K562 (cell line): ENCODE results near the gene GBX1. TPM values are rescaled to one million over a fixed set of nuclear protein-coding genes. Genes with fewer than 3 reads are reported as not detected.
A peak's percentile ranks its signal among the peaks of the same experiment; 100 is the strongest.

Experiments
- ATAC-seq: fragments of 200-7000 bp; cut with Tn5 transposase; 3 replicates; pipeline ENCODE4 v1.9.1; 2020; ENCODE audit warnings: moderate library complexity
- BruUV-seq: library from RNA; stranded (reverse); fragments of 400-500 nt; replicated peaks from 2 replicates; lab custom pipeline; 2021; lab: Mats Ljungman, UMichigan
- CTCF ChIA-PET: fragments of 300-600 bp; formaldehyde crosslinking; extraction: SDS; loops from one replicate; lab custom pipeline; 2021; ENCODE audit warnings: low intra/inter-chr PET ratio; lab: Yijun Ruan, JAX
- POLR2A ChIA-PET: fragments of 300-600, 350-650 bp; sonication (Branson Sonifier 250); formaldehyde crosslinking; extraction: SDS; loops from one replicate; lab custom pipeline; 2021; ENCODE audit warnings: antibody characterized with exemption, inconsistent platforms; lab: Yijun Ruan, JAX
- DNase-seq, 4 experiments: peaks; one replicate each; pipeline versions ENCODE4 v3.0.0 to v3.0.0-alpha.2; 2011 to 2018; ENCODE audit warnings: low spot score in 3 of 4, mixed read lengths in 3 of 4; ENCODE audit errors: extremely low read depth in 1 of 4
- FAIRE-seq: peaks from 2 replicates; lab custom pipeline; 2011; peaks lifted over from hg19 to GRCh38; lab: Jason Lieb, UNC
- H2AFZ ChIP-seq: 2 replicates; pipeline ENCODE4 v1.6.0; 2011; ENCODE audit warnings: low read depth, low read length, control low read depth, inconsistent platforms
- H3K27ac ChIP-seq: fragments of 200-600 bp; 3 replicates; pipeline ENCODE4 v1.8.0; 2011; ENCODE audit warnings: low read depth, mild to moderate bottlenecking, control low read depth, inconsistent platforms, low read length, moderate library complexity, mixed read lengths; ENCODE audit errors: extremely low read depth
- H3K27me3 ChIP-seq, 2 experiments: fragments of 300-600 bp in 1 of 2; 2 replicates in 1 of 2; 3 replicates in 1 of 2; pipeline versions ENCODE4 v1.6.0 to v1.8.0; 2011; ENCODE audit warnings: inconsistent platforms in 2 of 2, low read length in 2 of 2, mild to moderate bottlenecking in 1 of 2, mixed read lengths in 1 of 2, moderate library complexity in 1 of 2; ENCODE audit not compliant: control insufficient read depth in 2 of 2, insufficient read depth in 2 of 2
- H3K36me3 ChIP-seq: fragments of 300-600 bp; 3 replicates; pipeline ENCODE4 v1.8.0; 2011; ENCODE audit warnings: mild to moderate bottlenecking, low read length, inconsistent platforms; ENCODE audit not compliant: control insufficient read depth, insufficient read depth
- H3K4me1 ChIP-seq, 2 experiments: fragments of 200-600 bp in 1 of 2; replicated peaks in 1 of 2; 2 replicates in 1 of 2; 3 replicates in 1 of 2; pipeline versions ENCODE4 v1.5.1 to v1.8.0; 2011; ENCODE audit warnings: inconsistent platforms in 2 of 2, low read length in 2 of 2, mild to moderate bottlenecking in 1 of 2, mixed read lengths in 1 of 2, moderate library complexity in 1 of 2; ENCODE audit not compliant: control insufficient read depth in 2 of 2, insufficient read depth in 2 of 2
- H3K4me2 ChIP-seq: 2 replicates; pipeline ENCODE4 v1.6.1; 2011; ENCODE audit warnings: low read length, control low read depth, inconsistent platforms, mixed read lengths; ENCODE audit not compliant: insufficient read depth
- H3K4me3 ChIP-seq: fragments of 200-600 bp; sonication (generic), shearing (Covaris generic); 2 replicates; pipeline ENCODE4 v1.5.1; 2016; ENCODE audit warnings: control low read depth, inconsistent platforms
- H3K79me2 ChIP-seq: fragments of 200-600 bp; 3 replicates; pipeline ENCODE4 v1.8.0; 2011; ENCODE audit warnings: low read length, inconsistent platforms; ENCODE audit not compliant: control insufficient read depth, insufficient read depth
- H3K9ac ChIP-seq, 2 experiments: 2 replicates each; pipeline versions ENCODE4 v1.6.0 to v1.6.1; 2011; ENCODE audit warnings: low read depth in 2 of 2, low read length in 2 of 2, control low read depth in 1 of 2, inconsistent platforms in 1 of 2, mild to moderate bottlenecking in 1 of 2, mixed read lengths in 1 of 2; ENCODE audit not compliant: insufficient read depth in 1 of 2
- H3K9me1 ChIP-seq: one replicate; pipeline ENCODE4 v1.6.0; 2011; ENCODE audit warnings: inconsistent platforms, mild to moderate bottlenecking, low read length, moderate library complexity; ENCODE audit not compliant: control insufficient read depth, insufficient read depth
- H3K9me3 ChIP-seq: replicated peaks from 2 replicates; pipeline ENCODE4 v1.5.1; 2011; ENCODE audit warnings: low read depth, low read length, inconsistent platforms; ENCODE audit not compliant: control insufficient read depth, insufficient read depth
- H4K20me1 ChIP-seq: replicated peaks from 2 replicates; pipeline ENCODE4 v1.6.1; 2011; ENCODE audit warnings: low read length, inconsistent platforms, mixed read lengths; ENCODE audit not compliant: control insufficient read depth, insufficient read depth
- ASH1L ChIP-seq: fragments of 450-650 bp; IDR thresholded peaks from 2 replicates; pipeline ENCODE4 v1.6.1; 2018; ENCODE audit warnings: borderline replicate concordance, mild to moderate bottlenecking, low read depth; ENCODE audit not compliant: partially characterized antibody
- CBFA2T2 ChIP-seq: fragments of 450-650 bp; conservative IDR thresholded peaks from 2 replicates; pipeline ENCODE4 v1.6.1; 2017; ENCODE audit warnings: mild to moderate bottlenecking
- CTCF ChIP-seq, 3 experiments: IDR thresholded peaks in 2 of 3; conservative IDR thresholded peaks in 1 of 3; 2 replicates each; pipeline ENCODE4 v1.5.1; 2011 to 2012; ENCODE audit warnings: low read length in 3 of 3, mild to moderate bottlenecking in 3 of 3, control low read depth in 2 of 3, improper control_type of control experiment in 1 of 3, inconsistent platforms in 1 of 3, low read depth in 1 of 3, mixed read lengths in 1 of 3, moderate library complexity in 1 of 3; ENCODE audit not compliant: insufficient read depth in 2 of 3
- ESRRA ChIP-seq: fragments of 450-650 bp; IDR thresholded peaks from 2 replicates; pipeline ENCODE4 v1.6.1; 2014; ENCODE audit warnings: low read depth, mild to moderate bottlenecking, moderate library complexity, borderline replicate concordance
- FOXJ3 ChIP-seq: sonication (generic); formaldehyde crosslinking; IDR thresholded peaks from 2 replicates; pipeline ENCODE4 v1.4.0; 2020; ENCODE audit warnings: mild to moderate bottlenecking, missing genetic modification reagents
- HEY1 ChIP-seq: fragments of 250-450 bp; sonication (Bioruptor Pico); IDR thresholded peaks from 2 replicates; pipeline ENCODE4 v1.5.0; 2020; ENCODE audit warnings: mild to moderate bottlenecking, moderate library complexity, borderline replicate concordance
- KAT2B ChIP-seq: IDR thresholded peaks from one replicate; pipeline ENCODE4 v1.6.1; 2012; ENCODE audit warnings: low read depth, mild to moderate bottlenecking, control low read depth, inconsistent platforms, low read length, moderate library complexity
- LCOR ChIP-seq: sonication (generic); formaldehyde crosslinking; IDR thresholded peaks from 2 replicates; pipeline ENCODE4 v1.8.0; 2022; ENCODE audit warnings: mild to moderate bottlenecking, missing genetic modification reagents
- NEUROD1 ChIP-seq: fragments of 150-350 bp; IDR thresholded peaks from 2 replicates; pipeline ENCODE4 v1.6.1; 2014; ENCODE audit warnings: borderline replicate concordance, low read length, low read depth; ENCODE audit not compliant: partially characterized antibody
- SPI1 ChIP-seq: IDR thresholded peaks from 2 replicates; pipeline ENCODE4 v1.6.1; 2011; ENCODE audit warnings: low read depth, low read length, control low read depth, borderline replicate concordance
- TSC22D4 ChIP-seq: fragments of 450-650 bp; IDR thresholded peaks from 2 replicates; pipeline ENCODE4 v1.6.1; 2016; ENCODE audit warnings: missing genetic modification characterization, missing biosample characterization, control low read depth
- ZNF174 ChIP-seq: fragments of 250-450 bp; sonication (Bioruptor Pico); IDR thresholded peaks from 2 replicates; pipeline ENCODE4 v1.4.0; 2020; ENCODE audit warnings: mild to moderate bottlenecking
- ZNF347 ChIP-seq: fragments of 450-650 bp; formaldehyde crosslinking; IDR thresholded peaks from 2 replicates; pipeline ENCODE4 v1.4.0; 2020; ENCODE audit warnings: low read depth, mild to moderate bottlenecking, moderate library complexity
- ZNF583 ChIP-seq: fragments of 250-450 bp; sonication (Bioruptor Pico); IDR thresholded peaks from 2 replicates; pipeline ENCODE4 v1.4.0; 2020
- WGBS: fragments of 100-300 bp; shearing (Covaris generic); methylation state at CpG from one replicate; pipeline ENCODE4 v1.1.6; 2016; ENCODE audit warnings: low coverage, mixed read lengths; ENCODE audit not compliant: insufficient coverage; ENCODE audit errors: missing lambda C conversion rate; 5-methylcytosine and 5-hydroxymethylcytosine counted together
- in situ Hi-C: fragments of 300-500 bp; cut with MboI; formaldehyde crosslinking; loops from 4 replicates; pipeline ENCODE4 v1.15.0; 2018; ENCODE audit warnings: inconsistent platforms, mixed read lengths
- intact Hi-C: fragments of 100-400 bp; cut with micrococcal nuclease; formaldehyde crosslinking; loops from 2 replicates; pipeline ENCODE4 v1.14.2; 2022
- polyA plus RNA-seq, 8 experiments: library from polyadenylated mRNA; depleted of rRNA in 4 of 8; stranded (reverse) in 5 of 8; unstranded in 3 of 8; fragments of >200 nt; fragmentation: Nextera tagmentation in 2 of 8; fragmentation: Illumina TruSeq in 1 of 8; extraction: Ambion mirVana in 2 of 8; extraction: Trizol in 1 of 8; gene quantifications; 2 replicates each; pipeline versions ENCODE4 v1.2.1 to v1.2.3, GENCODE V29; 2011 to 2014; ENCODE audit warnings: inconsistent platforms in 1 of 8, missing spikeins in 1 of 8
- total RNA-seq, 7 experiments: library from RNA; depleted of rRNA in 6 of 7; stranded (reverse); fragments of >200 nt in 6 of 7; fragmentation: Illumina TruSeq in 2 of 7; extraction: Trizol in 2 of 7; gene quantifications; 2 replicates each; pipeline versions ENCODE4 v1.2.1 to v1.2.3, GENCODE V29; 2011 to 2021; ENCODE audit warnings: low replicate concordance in 1 of 7
- TF ChIP-seq, protein P1 (sequence below): fragments of 450-650 bp; formaldehyde crosslinking; IDR thresholded peaks from 2 replicates; pipeline ENCODE4 v1.4.0; 2020; ENCODE audit warnings: mild to moderate bottlenecking, moderate library complexity
- TF ChIP-seq, protein P2 (sequence below): fragments of 250-450 bp; sonication (Bioruptor Pico); IDR thresholded peaks from 2 replicates; pipeline ENCODE4 v1.9.0; 2021; ENCODE audit warnings: mild to moderate bottlenecking, inconsistent platforms

The GBX1 gene
- total and polyA plus RNA-seq, 9 of the 15 experiments (the other 6 are each of a cell fraction or from before 2014, with no cell fraction given), result not detected

GRCh38 chr7:151110941-151111645 lies 56.4 kb downstream of the GBX1 start:
- peaks cover 43% of the 10 kb centered on the region; the same call in 2 of the 3 replicates for H3K36me3 ChIP-seq
- peaks cover 86% of the 10 kb centered on the region for H3K79me2 ChIP-seq
- in situ Hi-C loops (no loop called here), intact Hi-C loops (loop anchor here (1.0 to 5.0 kb wide), 4 partner anchors 83 to 214 kb away; partner anchors contain the start of gene ABCB8)
- DNase-seq (peak; percentile 88 to 93 (median 92)), ATAC-seq (peak; percentile 91), FAIRE-seq (peak; percentile 87)
- no peaks in the 10 kb centered on the region for H3K27me3 ChIP-seq
- H3K27ac ChIP-seq, result no peak overlapping the region; the same call in 2 of the 3 replicates
- no peak overlapping the region for H2AFZ ChIP-seq
- H3K9ac ChIP-seq, result peak overlapping the region in 1 of 2 experiments; percentile 68; a peak in 2 of 4 replicates
- peaks cover 51 to 73% of the 10 kb centered on the region in 2 experiments for H3K4me1 ChIP-seq
- BruUV-seq, result no TSS peak
- peaks cover 66% of the 10 kb centered on the region for H4K20me1 ChIP-seq
- no peaks in the 10 kb centered on the region for H3K9me3 ChIP-seq
- H3K4me3 ChIP-seq, result no peak overlapping the region
- no peak overlapping the region for H3K4me2 ChIP-seq
- CTCF ChIA-PET, result interaction anchor here (0.6 to 2.8 kb wide), 16 partner anchors 19 to 215 kb away, joined by 3 to 33 read pairs (median 4); partner anchors contain the start of genes ABCB8, AGAP3 and SLC4A2
- peaks cover 19% of the 10 kb centered on the region for H3K9me1 ChIP-seq
- 42% methylated on average over 20 of the region's 20 CpGs for WGBS
- POLR2A ChIA-PET, result interaction anchor here (0.9 to 1.6 kb wide), 6 partner anchors 16 to 127 kb away, joined by 3 to 7 read pairs (median 4); partner anchors contain the start of gene ABCB8
- no peak for TF ChIP-seq KAT2B
- 0 out of 2 replicates have a peak, but pooled peaks have one; percentile 11 for TF ChIP-seq ESRRA
- TF ChIP-seq LCOR (CRISPR knock-in tag), result peak; percentile 84
- no peak for TF ChIP-seq ZNF583 (CRISPR knock-in tag)
- no peak for TF ChIP-seq TSC22D4 (tag)
- TF ChIP-seq, protein P1, sequence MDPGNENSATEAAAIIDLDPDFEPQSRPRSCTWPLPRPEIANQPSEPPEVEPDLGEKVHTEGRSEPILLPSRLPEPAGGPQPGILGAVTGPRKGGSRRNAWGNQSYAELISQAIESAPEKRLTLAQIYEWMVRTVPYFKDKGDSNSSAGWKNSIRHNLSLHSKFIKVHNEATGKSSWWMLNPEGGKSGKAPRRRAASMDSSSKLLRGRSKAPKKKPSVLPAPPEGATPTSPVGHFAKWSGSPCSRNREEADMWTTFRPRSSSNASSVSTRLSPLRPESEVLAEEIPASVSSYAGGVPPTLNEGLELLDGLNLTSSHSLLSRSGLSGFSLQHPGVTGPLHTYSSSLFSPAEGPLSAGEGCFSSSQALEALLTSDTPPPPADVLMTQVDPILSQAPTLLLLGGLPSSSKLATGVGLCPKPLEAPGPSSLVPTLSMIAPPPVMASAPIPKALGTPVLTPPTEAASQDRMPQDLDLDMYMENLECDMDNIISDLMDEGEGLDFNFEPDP (CRISPR knock-in tag), result no peak
- TF ChIP-seq ZNF347 (CRISPR knock-in tag), result no peak
- no peak for TF ChIP-seq SPI1
- peak; percentile 27 for TF ChIP-seq NEUROD1
- TF ChIP-seq CTCF (IDR thresholded peaks at IDR 0.05 in 2 of 3, conservative IDR thresholded peaks at IDR 0.05 in 1 of 3; ENCODE audit: insufficient read depth in 2 of 3, low read depth in 1 of 3, low read length in 3 of 3), result peak; percentile 94 to 95 (median 95)
- TF ChIP-seq, protein P2, sequence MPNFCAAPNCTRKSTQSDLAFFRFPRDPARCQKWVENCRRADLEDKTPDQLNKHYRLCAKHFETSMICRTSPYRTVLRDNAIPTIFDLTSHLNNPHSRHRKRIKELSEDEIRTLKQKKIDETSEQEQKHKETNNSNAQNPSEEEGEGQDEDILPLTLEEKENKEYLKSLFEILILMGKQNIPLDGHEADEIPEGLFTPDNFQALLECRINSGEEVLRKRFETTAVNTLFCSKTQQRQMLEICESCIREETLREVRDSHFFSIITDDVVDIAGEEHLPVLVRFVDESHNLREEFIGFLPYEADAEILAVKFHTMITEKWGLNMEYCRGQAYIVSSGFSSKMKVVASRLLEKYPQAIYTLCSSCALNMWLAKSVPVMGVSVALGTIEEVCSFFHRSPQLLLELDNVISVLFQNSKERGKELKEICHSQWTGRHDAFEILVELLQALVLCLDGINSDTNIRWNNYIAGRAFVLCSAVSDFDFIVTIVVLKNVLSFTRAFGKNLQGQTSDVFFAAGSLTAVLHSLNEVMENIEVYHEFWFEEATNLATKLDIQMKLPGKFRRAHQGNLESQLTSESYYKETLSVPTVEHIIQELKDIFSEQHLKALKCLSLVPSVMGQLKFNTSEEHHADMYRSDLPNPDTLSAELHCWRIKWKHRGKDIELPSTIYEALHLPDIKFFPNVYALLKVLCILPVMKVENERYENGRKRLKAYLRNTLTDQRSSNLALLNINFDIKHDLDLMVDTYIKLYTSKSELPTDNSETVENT (CRISPR knock-in tag), result 0 out of 2 replicates have a peak, but pooled peaks have one; percentile 12
- TF ChIP-seq ASH1L, result no peak
- no peak for TF ChIP-seq HEY1 (CRISPR knock-in tag)
- no peak for TF ChIP-seq FOXJ3 (CRISPR knock-in tag)
- TF ChIP-seq CBFA2T2, result no peak
- TF ChIP-seq ZNF174, result no peak
